OCI-LY7 (cell line): ENCODE results near the gene ABCB9.

Source experiments
- EZH2phosphoT487 ChIP-seq: fragments of 200-600 bp; sonication (generic); IDR thresholded peaks from 2 replicates; pipeline ENCODE4 v1.6.1; 2018; ENCODE audit warnings: low read depth, borderline replicate concordance, mild to moderate bottlenecking, mixed run types, antibody characterized with exemption, low read length, moderate library complexity, mixed read lengths
- TF ChIP-seq, protein P1 (sequence below): fragments of 200-600 bp; sonication (generic); conservative IDR thresholded peaks from 2 replicates; pipeline ENCODE4 v1.5.1; 2014; ENCODE audit warnings: mild to moderate bottlenecking, antibody characterized with exemption, low read length, moderate library complexity, mixed read lengths

- TF ChIP-seq, protein P1, sequence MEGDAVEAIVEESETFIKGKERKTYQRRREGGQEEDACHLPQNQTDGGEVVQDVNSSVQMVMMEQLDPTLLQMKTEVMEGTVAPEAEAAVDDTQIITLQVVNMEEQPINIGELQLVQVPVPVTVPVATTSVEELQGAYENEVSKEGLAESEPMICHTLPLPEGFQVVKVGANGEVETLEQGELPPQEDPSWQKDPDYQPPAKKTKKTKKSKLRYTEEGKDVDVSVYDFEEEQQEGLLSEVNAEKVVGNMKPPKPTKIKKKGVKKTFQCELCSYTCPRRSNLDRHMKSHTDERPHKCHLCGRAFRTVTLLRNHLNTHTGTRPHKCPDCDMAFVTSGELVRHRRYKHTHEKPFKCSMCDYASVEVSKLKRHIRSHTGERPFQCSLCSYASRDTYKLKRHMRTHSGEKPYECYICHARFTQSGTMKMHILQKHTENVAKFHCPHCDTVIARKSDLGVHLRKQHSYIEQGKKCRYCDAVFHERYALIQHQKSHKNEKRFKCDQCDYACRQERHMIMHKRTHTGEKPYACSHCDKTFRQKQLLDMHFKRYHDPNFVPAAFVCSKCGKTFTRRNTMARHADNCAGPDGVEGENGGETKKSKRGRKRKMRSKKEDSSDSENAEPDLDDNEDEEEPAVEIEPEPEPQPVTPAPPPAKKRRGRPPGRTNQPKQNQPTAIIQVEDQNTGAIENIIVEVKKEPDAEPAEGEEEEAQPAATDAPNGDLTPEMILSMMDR: no peak
- TF ChIP-seq EZH2phosphoT487: no peak
Measured at GRCh38 chr12:122921917-122922316, 44.3 kb downstream of the ABCB9 start.
